ENCODE results near the gene PILRA. TPM values are rescaled to one million over a fixed set of nuclear protein-coding genes. Genes with fewer than 3 reads are reported as not detected.

Gene PILRA
- total RNA-seq, 1 donor = 0.36 TPM

DNA sequence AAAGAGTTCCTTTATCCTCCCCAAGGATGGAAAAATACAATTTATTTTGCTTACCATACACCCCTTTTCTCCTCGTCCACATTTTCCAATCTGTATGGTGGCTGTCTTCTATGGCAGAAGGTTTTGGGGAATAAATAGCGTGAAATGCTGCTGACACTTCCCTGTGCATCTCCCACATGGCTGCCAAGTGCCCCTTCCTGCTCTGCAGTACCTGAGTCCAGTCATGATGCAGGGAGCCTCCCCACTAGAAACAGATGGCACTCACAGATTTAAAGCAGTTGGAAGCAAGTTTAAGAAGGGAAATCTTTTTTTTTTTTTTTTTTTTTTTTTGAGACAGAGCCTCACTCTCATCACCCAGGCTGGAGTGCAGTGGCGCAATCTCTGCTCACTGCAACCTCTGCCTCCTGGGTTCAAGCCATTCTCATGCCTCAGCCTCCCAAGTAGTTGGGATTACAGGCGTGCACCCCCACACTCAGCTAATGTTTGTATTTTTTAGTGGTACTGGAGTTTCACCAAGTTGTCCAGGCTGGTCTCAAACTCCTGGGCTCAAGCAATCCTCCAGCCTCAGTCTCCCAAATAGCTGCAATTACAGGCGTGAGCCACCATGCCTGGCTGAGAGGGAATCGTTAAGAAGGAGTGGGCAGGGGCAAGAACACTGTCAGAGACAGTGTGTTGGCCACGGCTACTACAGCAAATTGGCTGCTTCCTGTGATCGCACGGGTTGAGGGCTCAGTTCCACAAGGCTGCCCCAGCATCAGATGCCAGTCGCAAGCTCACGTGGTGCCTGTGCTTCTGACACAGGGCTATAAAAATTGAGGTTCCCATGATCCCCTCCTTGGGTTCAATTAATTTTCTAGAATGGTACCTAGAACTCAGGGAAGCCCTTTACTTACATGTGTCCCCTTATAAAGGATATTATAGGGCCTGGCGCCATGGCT, 5.3 kb upstream of the PILRA start:
- no peak for DNase-seq (ENCODE audit: insufficient read length, low spot score, missing footprints)
- no peak for TF ChIP-seq CTCF (IDR thresholded peaks at IDR 0.05; ENCODE audit: extremely low read depth, low read depth, low read length)

DNA sequence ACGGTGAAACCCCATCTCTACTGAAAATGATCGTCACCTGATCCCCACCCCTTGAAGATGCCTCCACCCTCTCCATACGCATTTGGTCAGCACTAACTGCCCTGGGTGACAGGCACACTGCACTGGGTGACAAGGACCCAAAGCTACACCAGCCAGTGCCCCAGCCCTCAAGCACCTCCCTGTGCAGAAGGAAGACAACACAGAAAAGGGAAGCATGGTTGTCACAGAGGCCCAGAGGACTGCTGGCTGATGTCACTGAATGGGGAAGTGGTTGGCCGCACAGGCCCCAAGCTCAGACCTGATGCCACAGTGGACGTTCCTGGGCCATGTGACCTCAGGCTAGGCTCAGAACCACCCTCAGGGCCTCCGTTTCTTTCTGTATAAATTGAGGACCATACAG, 4.2 kb upstream of the PILRA start:
- no peaks in the 10 kb centered on the region for H4K20me1 ChIP-seq (ENCODE audit: insufficient read depth, low read length)
- peaks cover 5% of the 10 kb centered on the region for H3K36me3 ChIP-seq (ENCODE audit: insufficient read depth, low read length)
- H3K9me3 ChIP-seq (ENCODE audit: low read depth, low read length) = no peaks in the 10 kb centered on the region
- H2AFZ ChIP-seq (ENCODE audit: low read length) = no peak overlapping the region
- no peak overlapping the region for H3K4me3 ChIP-seq (ENCODE audit: insufficient read depth, low read length)
- no peaks in the 10 kb centered on the region for H3K4me1 ChIP-seq (ENCODE audit: insufficient read depth, low read length)
- no peak for DNase-seq (ENCODE audit: insufficient read length, low spot score, missing footprints)
- H3K27ac ChIP-seq (ENCODE audit: low read depth, low read length) = no peak overlapping the region
- no peaks in the 10 kb centered on the region for H3K79me2 ChIP-seq (ENCODE audit: insufficient read depth, low read length)
- TF ChIP-seq CTCF (IDR thresholded peaks at IDR 0.05; ENCODE audit: extremely low read depth, low read depth, low read length) = no peak
- H3K4me2 ChIP-seq (ENCODE audit: insufficient read depth, low read length) = no peak overlapping the region
- H3K27me3 ChIP-seq (ENCODE audit: insufficient read depth, low read length) = no peaks in the 10 kb centered on the region

More for the DNA sequence above, 5.3 kb upstream of the PILRA start:
- Histone ChIP-seq H3K4me2 (ENCODE audit: insufficient read depth, low read length) (no peak overlapping the region), H3K27ac (ENCODE audit: low read depth, low read length) (no peak overlapping the region), H3K27me3 (ENCODE audit: insufficient read depth, low read length) (no peaks in the 10 kb centered on the region), H2AFZ (ENCODE audit: low read length) (no peak overlapping the region), H3K4me1 (ENCODE audit: insufficient read depth, low read length) (no peaks in the 10 kb centered on the region), H3K4me3 (ENCODE audit: insufficient read depth, low read length) (no peak overlapping the region), H3K79me2 (ENCODE audit: insufficient read depth, low read length) (no peaks in the 10 kb centered on the region), H3K36me3 (ENCODE audit: insufficient read depth, low read length) (peaks cover 11% of the 10 kb centered on the region), H4K20me1 (ENCODE audit: insufficient read depth, low read length) (no peaks in the 10 kb centered on the region), H3K9me3 (ENCODE audit: low read depth, low read length) (no peaks in the 10 kb centered on the region)

DNA sequence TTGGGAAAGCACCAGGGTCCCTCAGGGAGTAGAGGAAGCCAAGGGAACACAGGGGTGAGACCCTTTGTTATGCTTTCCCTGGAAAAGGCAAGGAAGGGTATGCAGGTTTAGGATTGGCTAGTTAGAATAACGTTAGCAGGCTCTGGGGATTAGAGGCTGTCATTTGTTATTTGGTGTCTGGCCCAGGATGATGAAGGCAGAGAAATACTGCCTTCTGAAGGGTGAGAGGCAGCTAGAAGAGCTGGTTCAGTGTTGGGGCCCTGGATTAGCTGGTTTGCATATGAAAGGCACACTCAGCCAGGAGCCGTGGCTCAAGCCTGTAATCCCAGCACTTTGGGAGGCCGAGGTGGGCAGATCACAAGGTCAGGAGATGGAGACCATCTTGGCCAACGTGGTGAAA, 3.0 kb upstream of the PILRA start:
- Histone ChIP-seq H3K9me3 (ENCODE audit: low read depth, low read length) (no peaks in the 10 kb centered on the region), H3K27me3 (ENCODE audit: insufficient read depth, low read length) (no peaks in the 10 kb centered on the region), H2AFZ (ENCODE audit: low read length) (no peak overlapping the region), H3K36me3 (ENCODE audit: insufficient read depth, low read length) (no peaks in the 10 kb centered on the region), H3K79me2 (ENCODE audit: insufficient read depth, low read length) (no peaks in the 10 kb centered on the region), H3K27ac (ENCODE audit: low read depth, low read length) (no peak overlapping the region), H4K20me1 (ENCODE audit: insufficient read depth, low read length) (no peaks in the 10 kb centered on the region), H3K4me3 (ENCODE audit: insufficient read depth, low read length) (no peak overlapping the region), H3K4me2 (ENCODE audit: insufficient read depth, low read length) (no peak overlapping the region), H3K4me1 (ENCODE audit: insufficient read depth, low read length) (no peaks in the 10 kb centered on the region)
- DNase-seq (ENCODE audit: insufficient read length, low spot score, missing footprints) = no peak
- TF ChIP-seq CTCF (IDR thresholded peaks at IDR 0.05; ENCODE audit: extremely low read depth, low read depth, low read length) = no peak

- Histone ChIP-seq H3K27ac (ENCODE audit: low read depth, low read length) (no peak overlapping the region), H3K9me3 (ENCODE audit: low read depth, low read length) (no peaks in the 10 kb centered on the region), H4K20me1 (ENCODE audit: insufficient read depth, low read length) (no peaks in the 10 kb centered on the region), H3K4me1 (ENCODE audit: insufficient read depth, low read length) (no peaks in the 10 kb centered on the region), H3K36me3 (ENCODE audit: insufficient read depth, low read length) (no peaks in the 10 kb centered on the region), H3K79me2 (ENCODE audit: insufficient read depth, low read length) (no peaks in the 10 kb centered on the region), H2AFZ (ENCODE audit: low read length) (no peak overlapping the region), H3K27me3 (ENCODE audit: insufficient read depth, low read length) (no peaks in the 10 kb centered on the region), H3K4me2 (ENCODE audit: insufficient read depth, low read length) (no peak overlapping the region), H3K4me3 (ENCODE audit: insufficient read depth, low read length) (no peak overlapping the region)
- no peak for TF ChIP-seq CTCF (IDR thresholded peaks at IDR 0.05; ENCODE audit: extremely low read depth, low read depth, low read length)
- DNase-seq (ENCODE audit: insufficient read length, low spot score, missing footprints) = no peak
Measured at GRCh38 chr7:100370746-100371145, 2.5 kb upstream of the PILRA start.
